AG04449 (cell line): ENCODE results near the gene KCTD13.
A peak's percentile ranks its signal among the peaks of the same experiment; 100 is the strongest.

ENCODE experiments used
- CTCF ChIA-PET: fragments of 350-600 bp; formaldehyde crosslinking; extraction: SDS; loops from one replicate; lab custom pipeline; 2021; ENCODE audit warnings: antibody characterized with exemption; lab: Yijun Ruan, JAX
- POLR2A ChIA-PET: fragments of 400-600, 350-600 bp; formaldehyde crosslinking; extraction: SDS; loops from one replicate; lab custom pipeline; 2020; ENCODE audit warnings: antibody characterized with exemption, inconsistent platforms; lab: Yijun Ruan, JAX
- DNase-seq: peaks from one replicate; pipeline ENCODE4 v3.0.0-alpha.2; 2010; ENCODE audit warnings: low read depth, low spot score
- H3K4me3 ChIP-seq: 2 replicates; pipeline ENCODE4 v1.5.1; 2011; ENCODE audit warnings: low read depth, mild to moderate bottlenecking, control low read depth, low read length
- TF ChIP-seq, protein P1 (sequence below): IDR thresholded peaks from one replicate; pipeline ENCODE4 v1.5.1; 2011; ENCODE audit warnings: mild to moderate bottlenecking, moderate library complexity, low read length, control low read depth, inconsistent platforms; ENCODE audit not compliant: insufficient read depth; ENCODE audit errors: missing control alignments

KCTD13 gene

DNA sequence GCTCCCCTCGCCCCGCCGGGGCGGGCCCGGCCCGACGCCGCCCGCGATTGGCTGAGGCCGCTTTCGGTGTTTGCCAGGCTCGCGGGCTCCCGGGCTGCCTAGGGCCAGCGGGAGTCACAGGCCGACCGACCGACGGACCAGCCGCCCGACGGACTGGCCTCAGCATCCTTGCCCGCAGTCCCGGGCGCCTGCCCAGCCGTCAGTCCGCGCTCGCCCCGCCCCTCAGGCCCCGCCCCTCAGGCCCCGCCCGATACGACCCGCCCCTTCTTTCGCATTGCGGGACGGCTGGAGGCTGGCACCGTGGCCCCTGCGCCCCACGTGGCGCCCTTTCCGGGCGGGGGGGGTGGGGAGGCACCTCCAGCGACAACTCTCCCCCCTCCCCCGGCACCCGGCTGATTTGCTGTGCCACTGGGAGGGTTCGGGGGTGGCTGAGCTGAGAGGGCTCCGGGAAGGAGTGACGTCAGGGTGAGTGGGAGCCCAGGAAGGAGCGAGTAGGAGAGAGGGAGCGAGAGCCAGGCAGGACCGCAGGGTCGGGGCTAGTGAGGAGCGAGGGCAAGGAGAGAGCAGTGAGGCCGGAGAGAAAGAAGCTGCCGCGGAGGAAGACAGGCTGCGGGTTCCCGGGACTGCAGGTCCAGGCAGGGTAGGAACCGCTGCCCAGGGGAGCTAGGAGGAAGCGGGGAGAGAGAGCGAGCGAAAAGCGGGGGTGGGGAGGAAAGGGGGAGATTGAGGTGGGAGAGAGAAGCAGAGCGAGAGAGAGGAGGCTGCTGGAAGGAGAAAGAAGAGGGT is 25.7 kb downstream of the KCTD13 start, which contains the start of gene ASPHD1:
TSS of gene ASPHD1 (plus strand) at position 387 of the 786 bp plus-strand sequence. CDS start 484 bp downstream, outside the sequence.
- peak; percentile 16 for DNase-seq
- ChIA-PET POLR2A (interaction anchor here (0.7 to 2.6 kb wide), 13 partner anchors 8 to 104 kb away, joined by 3 to 15 read pairs (median 4); partner anchors contain the start of gene KCTD13), CTCF (interaction anchor here (0.7 to 2.4 kb wide), 13 partner anchors 9 to 134 kb away, joined by 3 to 9 read pairs (median 4); partner anchors contain the start of genes C16orf92 and KIF22)
- H3K4me3 ChIP-seq: peak within 1 kb of the TSS; percentile 70
- TF ChIP-seq, protein P1, sequence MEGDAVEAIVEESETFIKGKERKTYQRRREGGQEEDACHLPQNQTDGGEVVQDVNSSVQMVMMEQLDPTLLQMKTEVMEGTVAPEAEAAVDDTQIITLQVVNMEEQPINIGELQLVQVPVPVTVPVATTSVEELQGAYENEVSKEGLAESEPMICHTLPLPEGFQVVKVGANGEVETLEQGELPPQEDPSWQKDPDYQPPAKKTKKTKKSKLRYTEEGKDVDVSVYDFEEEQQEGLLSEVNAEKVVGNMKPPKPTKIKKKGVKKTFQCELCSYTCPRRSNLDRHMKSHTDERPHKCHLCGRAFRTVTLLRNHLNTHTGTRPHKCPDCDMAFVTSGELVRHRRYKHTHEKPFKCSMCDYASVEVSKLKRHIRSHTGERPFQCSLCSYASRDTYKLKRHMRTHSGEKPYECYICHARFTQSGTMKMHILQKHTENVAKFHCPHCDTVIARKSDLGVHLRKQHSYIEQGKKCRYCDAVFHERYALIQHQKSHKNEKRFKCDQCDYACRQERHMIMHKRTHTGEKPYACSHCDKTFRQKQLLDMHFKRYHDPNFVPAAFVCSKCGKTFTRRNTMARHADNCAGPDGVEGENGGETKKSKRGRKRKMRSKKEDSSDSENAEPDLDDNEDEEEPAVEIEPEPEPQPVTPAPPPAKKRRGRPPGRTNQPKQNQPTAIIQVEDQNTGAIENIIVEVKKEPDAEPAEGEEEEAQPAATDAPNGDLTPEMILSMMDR: no peak

DNA sequence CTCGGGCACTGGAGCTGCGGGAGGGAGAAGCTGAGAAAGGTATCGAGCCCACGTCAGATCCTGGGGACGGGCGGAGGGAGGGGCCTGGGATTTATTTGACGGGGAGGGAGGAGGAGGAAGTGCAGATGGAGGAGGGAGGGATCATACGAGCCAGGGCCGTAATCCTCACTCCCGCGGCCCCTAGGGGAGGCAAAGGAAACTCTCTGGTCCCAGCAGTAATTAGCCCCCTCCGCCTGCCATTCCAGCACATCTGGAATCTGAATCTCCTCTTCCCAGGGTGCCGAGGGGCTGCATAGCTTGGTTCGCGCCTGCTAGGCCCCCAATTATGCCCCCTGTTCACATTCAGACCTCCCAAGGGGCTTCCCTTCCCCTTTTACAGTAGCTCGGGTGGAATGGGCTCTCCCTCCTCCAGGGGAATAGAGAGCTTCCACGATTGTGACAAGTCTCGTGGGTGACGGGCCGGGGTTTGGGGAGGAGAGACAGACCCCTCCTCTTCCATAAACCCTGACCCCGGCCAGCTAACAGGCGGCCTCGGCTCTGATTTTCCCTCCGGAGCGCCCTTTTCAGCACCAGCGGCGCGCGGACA is 26.4 kb downstream of the KCTD13 start, which contains the start of gene SEZ6L2:
TSS of gene SEZ6L2 (minus strand) at position 35 of the 586 bp plus-strand sequence. CDS start 531 bp downstream, outside the sequence.
- TF ChIP-seq, protein P1: peak; percentile 30
- DNase-seq: peak; percentile 12
- CTCF ChIA-PET: interaction anchor here (0.8 to 2.4 kb wide), 11 partner anchors 10 to 135 kb away, joined by 3 to 9 read pairs (median 4); no protein-coding TSS in a partner anchor
- POLR2A ChIA-PET: interaction anchor here (0.5 to 2.6 kb wide), 10 partner anchors 9 to 105 kb away, joined by 3 to 15 read pairs (median 4); partner anchors contain the start of gene KCTD13
- peak within 1 kb of the TSS; percentile 70 for H3K4me3 ChIP-seq

DNA sequence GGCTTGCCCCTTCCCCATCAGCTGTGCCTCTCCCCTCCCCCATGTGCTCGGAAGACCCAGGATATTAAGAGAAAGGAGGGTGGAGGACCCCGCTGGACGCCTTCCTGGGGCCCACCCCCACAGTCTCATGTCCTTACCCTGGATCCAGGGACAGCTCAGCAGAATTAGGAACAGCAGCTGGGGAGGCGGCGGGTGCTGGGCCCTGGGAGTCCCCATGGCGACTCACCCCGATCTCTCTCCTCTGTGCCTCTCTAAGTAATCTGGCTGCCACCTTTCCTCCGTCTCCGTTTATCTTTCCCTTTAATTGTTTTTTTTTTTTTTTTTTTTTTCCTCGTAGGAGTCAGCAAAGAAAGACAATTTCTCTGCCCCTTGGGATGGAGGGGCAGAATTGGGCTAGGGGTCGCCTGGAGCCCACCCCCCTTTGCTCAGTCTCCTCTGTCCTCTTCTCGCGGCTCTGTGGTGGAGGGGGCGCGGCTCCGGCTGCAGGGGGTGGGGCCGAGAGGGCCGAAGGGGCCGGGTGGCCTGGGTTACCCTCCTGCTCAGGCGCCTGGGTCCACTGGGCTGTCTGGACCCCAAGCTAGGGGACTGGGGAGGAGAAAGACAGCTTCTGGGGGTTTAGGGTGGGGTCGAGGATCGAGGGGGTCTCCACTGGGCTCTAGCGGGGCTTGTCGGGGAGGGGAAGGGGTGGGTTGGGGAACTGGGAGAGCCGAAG is 27.1 kb downstream of the KCTD13 start:
- ChIA-PET POLR2A (interaction anchor here (0.5 to 2.6 kb wide), 4 partner anchors 10 to 63 kb away, joined by 3 to 15 read pairs (median 4); partner anchors contain the start of gene KCTD13), CTCF (interaction anchor here (0.8 to 1.7 kb wide), 6 partner anchors 10 to 135 kb away, joined by 3 to 6 read pairs (median 4); no protein-coding TSS in a partner anchor)
- TF ChIP-seq, protein P1: no peak
- DNase-seq: no peak
- H3K4me3 ChIP-seq: peak overlapping the region; percentile 52

DNA sequence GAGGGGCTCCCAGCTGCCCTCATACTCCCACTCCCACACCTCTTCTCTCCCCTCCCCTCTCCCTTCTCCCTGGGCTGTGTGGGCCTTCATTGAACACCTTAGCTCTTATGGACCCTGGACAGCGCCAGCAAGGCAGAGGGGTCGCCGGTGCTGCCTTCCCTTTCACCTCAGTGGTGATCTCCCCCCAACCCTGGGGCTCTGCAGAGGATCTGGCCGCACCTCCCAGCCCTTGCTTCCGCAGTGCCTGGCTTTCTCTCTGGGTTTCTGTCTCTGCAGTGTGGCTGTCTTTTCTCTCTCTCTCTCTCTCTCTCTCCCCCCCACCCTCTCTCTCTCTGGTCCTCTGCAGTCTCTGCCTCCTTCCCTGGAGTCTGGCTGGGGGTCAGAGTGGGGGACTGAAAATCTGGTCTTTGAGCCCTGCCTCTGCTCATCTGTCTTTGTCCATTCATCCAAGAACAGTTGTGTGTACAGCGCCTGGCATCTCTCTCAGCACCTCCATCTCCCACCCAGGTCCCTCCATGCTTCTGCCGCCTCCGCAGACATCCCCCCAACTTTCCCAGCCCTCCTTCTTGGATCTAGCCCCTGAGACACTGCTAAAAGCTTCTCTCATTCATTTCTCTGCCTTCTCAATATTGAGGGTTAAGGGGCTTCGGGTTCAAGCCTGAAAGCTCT is 27.8 kb downstream of the KCTD13 start:
- DNase-seq: no peak
- CTCF ChIA-PET: interaction anchor here (0.8 to 1.7 kb wide), 2 partner anchors 49 to 134 kb away, joined by 4 to 6 read pairs; no protein-coding TSS in a partner anchor
- H3K4me3 ChIP-seq: peak overlapping the region; percentile 52
- TF ChIP-seq, protein P1: no peak
- POLR2A ChIA-PET: no interaction called here

DNA sequence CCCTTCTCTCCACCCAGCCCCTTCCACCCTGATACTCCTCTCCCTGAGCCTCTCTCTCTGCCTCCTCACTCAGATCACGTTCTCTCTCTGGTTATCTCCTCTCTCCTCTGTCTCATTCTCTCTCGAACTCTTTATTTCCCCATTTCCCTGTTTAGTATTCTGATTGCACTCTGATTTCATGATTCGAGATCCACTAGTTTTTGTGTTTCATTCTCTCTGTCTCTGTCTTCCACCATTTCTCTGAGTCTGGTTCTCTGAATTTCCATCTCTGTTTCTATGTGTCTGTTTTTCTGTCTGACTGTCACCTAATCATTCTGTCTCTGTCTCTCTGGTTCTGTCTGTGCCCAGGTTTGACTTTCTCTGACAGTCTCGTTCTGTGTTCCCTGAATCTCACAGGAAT is 28.7 kb downstream of the KCTD13 start:
- ChIA-PET CTCF (no interaction called here), POLR2A (no interaction called here)
- DNase-seq: no peak
- TF ChIP-seq, protein P1: no peak
- no peak overlapping the region for H3K4me3 ChIP-seq
